Measurements from ENCODE around the gene PLEKHA7. TPM values are rescaled to one million over a fixed set of nuclear protein-coding genes. Genes with fewer than 3 reads are reported as not detected.

The PLEKHA7 gene
- total and polyA plus RNA-seq, 2 of the 13 experiments (the other 11 are each of a cell fraction or from before 2014, with no cell fraction given) = 17.5 to 18.7 TPM

DNA sequence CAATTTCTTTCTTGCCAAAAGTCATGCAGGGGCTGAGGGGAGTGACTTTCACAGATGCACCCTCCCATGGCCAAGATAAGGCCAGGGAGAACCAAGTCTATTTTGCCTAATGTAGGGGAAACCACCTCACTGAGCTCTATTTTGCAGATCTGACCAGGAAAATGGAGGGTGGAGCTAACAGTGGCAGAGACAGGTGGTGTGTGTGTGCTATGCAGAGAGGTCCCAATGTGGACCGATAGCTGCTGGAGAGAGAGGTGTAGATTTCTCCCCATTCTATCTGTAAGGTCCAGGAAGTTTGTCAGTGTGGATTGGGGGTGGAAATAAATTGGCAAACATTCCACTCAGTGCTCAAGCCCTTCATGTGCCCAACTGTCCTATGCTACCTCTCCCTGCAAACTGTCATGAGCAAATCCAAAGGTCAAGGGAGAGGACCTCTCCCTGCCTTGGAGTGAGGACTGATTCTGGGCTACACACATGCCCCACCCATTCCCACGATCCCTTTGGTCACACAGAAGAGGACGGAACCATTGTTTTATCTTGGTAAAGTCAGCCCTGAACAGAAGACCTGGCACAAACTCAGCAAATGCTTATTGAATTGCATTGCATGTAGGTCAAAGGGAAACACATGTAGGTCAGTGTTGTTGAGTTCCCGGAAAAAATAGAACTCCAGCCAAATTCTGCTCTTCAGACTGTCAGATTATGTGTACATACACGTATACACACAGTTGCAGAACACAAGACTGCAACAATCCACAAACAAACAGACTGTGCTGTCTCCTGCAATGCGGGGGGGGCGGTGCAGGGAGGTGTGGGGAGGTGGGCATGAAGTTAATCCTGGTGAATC lies 209.9 kb downstream of the PLEKHA7 start (continued):
- TF ChIP-seq, protein P1, sequence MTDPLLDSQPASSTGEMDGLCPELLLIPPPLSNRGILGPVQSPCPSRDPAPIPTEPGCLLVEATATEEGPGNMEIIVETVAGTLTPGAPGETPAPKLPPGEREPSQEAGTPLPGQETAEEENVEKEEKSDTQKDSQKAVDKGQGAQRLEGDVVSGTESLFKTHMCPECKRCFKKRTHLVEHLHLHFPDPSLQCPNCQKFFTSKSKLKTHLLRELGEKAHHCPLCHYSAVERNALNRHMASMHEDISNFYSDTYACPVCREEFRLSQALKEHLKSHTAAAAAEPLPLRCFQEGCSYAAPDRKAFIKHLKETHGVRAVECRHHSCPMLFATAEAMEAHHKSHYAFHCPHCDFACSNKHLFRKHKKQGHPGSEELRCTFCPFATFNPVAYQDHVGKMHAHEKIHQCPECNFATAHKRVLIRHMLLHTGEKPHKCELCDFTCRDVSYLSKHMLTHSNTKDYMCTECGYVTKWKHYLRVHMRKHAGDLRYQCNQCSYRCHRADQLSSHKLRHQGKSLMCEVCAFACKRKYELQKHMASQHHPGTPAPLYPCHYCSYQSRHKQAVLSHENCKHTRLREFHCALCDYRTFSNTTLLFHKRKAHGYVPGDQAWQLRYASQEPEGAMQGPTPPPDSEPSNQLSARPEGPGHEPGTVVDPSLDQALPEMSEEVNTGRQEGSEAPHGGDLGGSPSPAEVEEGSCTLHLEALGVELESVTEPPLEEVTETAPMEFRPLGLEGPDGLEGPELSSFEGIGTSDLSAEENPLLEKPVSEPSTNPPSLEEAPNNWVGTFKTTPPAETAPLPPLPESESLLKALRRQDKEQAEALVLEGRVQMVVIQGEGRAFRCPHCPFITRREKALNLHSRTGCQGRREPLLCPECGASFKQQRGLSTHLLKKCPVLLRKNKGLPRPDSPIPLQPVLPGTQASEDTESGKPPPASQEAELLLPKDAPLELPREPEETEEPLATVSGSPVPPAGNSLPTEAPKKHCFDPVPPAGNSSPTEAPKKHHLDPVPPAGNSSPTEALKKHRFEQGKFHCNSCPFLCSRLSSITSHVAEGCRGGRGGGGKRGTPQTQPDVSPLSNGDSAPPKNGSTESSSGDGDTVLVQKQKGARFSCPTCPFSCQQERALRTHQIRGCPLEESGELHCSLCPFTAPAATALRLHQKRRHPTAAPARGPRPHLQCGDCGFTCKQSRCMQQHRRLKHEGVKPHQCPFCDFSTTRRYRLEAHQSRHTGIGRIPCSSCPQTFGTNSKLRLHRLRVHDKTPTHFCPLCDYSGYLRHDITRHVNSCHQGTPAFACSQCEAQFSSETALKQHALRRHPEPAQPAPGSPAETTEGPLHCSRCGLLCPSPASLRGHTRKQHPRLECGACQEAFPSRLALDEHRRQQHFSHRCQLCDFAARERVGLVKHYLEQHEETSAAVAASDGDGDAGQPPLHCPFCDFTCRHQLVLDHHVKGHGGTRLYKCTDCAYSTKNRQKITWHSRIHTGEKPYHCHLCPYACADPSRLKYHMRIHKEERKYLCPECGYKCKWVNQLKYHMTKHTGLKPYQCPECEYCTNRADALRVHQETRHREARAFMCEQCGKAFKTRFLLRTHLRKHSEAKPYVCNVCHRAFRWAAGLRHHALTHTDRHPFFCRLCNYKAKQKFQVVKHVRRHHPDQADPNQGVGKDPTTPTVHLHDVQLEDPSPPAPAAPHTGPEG (CRISPR knock-in tag; IDR thresholded peaks at IDR 0.05) = no peak
- TF ChIP-seq PPARG (CRISPR knock-in tag; conservative IDR thresholded peaks at IDR 0.05) = peak; percentile 92
- TF ChIP-seq FOXA3 (CRISPR knock-in tag; IDR thresholded peaks at IDR 0.05) = no peak; the same call in 1 of the 2 replicates
- TF ChIP-seq, protein P2, sequence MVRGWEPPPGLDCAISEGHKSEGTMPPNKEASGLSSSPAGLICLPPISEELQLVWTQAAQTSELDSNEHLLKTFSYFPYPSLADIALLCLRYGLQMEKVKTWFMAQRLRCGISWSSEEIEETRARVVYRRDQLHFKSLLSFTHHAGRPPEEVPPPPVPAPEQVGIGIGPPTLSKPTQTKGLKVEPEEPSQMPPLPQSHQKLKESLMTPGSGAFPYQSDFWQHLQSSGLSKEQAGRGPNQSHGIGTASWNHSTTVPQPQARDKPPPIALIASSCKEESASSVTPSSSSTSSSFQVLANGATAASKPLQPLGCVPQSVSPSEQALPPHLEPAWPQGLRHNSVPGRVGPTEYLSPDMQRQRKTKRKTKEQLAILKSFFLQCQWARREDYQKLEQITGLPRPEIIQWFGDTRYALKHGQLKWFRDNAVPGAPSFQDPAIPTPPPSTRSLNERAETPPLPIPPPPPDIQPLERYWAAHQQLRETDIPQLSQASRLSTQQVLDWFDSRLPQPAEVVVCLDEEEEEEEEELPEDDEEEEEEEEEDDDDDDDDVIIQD (CRISPR knock-in tag; IDR thresholded peaks at IDR 0.05; ENCODE audit: low read depth) = peak; percentile 27; the same call in 1 of the 2 replicates
- TF ChIP-seq, protein P3, sequence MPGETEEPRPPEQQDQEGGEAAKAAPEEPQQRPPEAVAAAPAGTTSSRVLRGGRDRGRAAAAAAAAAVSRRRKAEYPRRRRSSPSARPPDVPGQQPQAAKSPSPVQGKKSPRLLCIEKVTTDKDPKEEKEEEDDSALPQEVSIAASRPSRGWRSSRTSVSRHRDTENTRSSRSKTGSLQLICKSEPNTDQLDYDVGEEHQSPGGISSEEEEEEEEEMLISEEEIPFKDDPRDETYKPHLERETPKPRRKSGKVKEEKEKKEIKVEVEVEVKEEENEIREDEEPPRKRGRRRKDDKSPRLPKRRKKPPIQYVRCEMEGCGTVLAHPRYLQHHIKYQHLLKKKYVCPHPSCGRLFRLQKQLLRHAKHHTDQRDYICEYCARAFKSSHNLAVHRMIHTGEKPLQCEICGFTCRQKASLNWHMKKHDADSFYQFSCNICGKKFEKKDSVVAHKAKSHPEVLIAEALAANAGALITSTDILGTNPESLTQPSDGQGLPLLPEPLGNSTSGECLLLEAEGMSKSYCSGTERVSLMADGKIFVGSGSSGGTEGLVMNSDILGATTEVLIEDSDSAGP (CRISPR knock-in tag; IDR thresholded peaks at IDR 0.05; ENCODE audit: borderline replicate concordance) = 0 out of 2 replicates have a peak, but pooled peaks have one; percentile 16
- no peak for TF ChIP-seq NPAS2 (CRISPR knock-in tag; IDR thresholded peaks at IDR 0.05; ENCODE audit: borderline replicate concordance)
- TF ChIP-seq KAT7 (CRISPR knock-in tag; IDR thresholded peaks at IDR 0.05; ENCODE audit: borderline replicate concordance) = no peak
- TF ChIP-seq, protein P4, sequence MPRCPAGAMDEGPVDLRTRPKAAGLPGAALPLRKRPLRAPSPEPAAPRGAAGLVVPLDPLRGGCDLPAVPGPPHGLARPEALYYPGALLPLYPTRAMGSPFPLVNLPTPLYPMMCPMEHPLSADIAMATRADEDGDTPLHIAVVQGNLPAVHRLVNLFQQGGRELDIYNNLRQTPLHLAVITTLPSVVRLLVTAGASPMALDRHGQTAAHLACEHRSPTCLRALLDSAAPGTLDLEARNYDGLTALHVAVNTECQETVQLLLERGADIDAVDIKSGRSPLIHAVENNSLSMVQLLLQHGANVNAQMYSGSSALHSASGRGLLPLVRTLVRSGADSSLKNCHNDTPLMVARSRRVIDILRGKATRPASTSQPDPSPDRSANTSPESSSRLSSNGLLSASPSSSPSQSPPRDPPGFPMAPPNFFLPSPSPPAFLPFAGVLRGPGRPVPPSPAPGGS (CRISPR knock-in tag; IDR thresholded peaks at IDR 0.05) = no peak
- TF ChIP-seq, protein P5, sequence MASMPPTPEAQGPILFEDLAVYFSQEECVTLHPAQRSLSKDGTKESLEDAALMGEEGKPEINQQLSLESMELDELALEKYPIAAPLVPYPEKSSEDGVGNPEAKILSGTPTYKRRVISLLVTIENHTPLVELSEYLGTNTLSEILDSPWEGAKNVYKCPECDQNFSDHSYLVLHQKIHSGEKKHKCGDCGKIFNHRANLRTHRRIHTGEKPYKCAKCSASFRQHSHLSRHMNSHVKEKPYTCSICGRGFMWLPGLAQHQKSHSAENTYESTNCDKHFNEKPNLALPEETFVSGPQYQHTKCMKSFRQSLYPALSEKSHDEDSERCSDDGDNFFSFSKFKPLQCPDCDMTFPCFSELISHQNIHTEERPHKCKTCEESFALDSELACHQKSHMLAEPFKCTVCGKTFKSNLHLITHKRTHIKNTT (CRISPR knock-in tag; IDR thresholded peaks at IDR 0.05) = no peak
- no peak for TF ChIP-seq ETV5 (CRISPR knock-in tag; IDR thresholded peaks at IDR 0.05; ENCODE audit: borderline replicate concordance)
- TF ChIP-seq NR2F2 (IDR thresholded peaks at IDR 0.05; ENCODE audit: borderline replicate concordance, low read depth) = peak; percentile 31; the same call in 1 of the 2 replicates
- TF ChIP-seq ZNF124 (CRISPR knock-in tag; IDR thresholded peaks at IDR 0.05) = no peak
- TF ChIP-seq NFYB (CRISPR knock-in tag; IDR thresholded peaks at IDR 0.05) = no peak
- TF ChIP-seq ZNF607 (CRISPR knock-in tag; IDR thresholded peaks at IDR 0.05; ENCODE audit: borderline replicate concordance) = no peak
- no peak for TF ChIP-seq GABPA (IDR thresholded peaks at IDR 0.05; ENCODE audit: low read depth, low read length)
- TF ChIP-seq GABPA (CRISPR knock-in tag; IDR thresholded peaks at IDR 0.05; ENCODE audit: low read depth) = no peak
- TF ChIP-seq ZNF234 (CRISPR knock-in tag; conservative IDR thresholded peaks at IDR 0.05) = no peak
